HepG2 (cell line): Measurements from ENCODE around the gene HYAL2. TPM values are rescaled to one million over a fixed set of nuclear protein-coding genes. Genes with fewer than 3 reads are reported as not detected.

Experiments used
- ARID5B ChIP-seq: IDR thresholded peaks from 2 replicates; pipeline ENCODE4 v1.4.0; 2020; ENCODE audit warnings: mild to moderate bottlenecking, missing genetic modification reagents
- ASH2L ChIP-seq: fragments of 300-600, 200-600 bp; sonication (generic); IDR thresholded peaks from 2 replicates; pipeline ENCODE4 v1.7.0; 2017; ENCODE audit warnings: low read depth, mild to moderate bottlenecking, moderate library complexity, mixed read lengths, low read length; ENCODE audit not compliant: insufficient read length
- CBX2 ChIP-seq, 2 experiments: fragments of 200-600 bp in 1 of 2; sonication (generic); formaldehyde crosslinking in 1 of 2; IDR thresholded peaks; 2 replicates each; pipeline versions ENCODE4 v1.7.0 to v1.8.1; 2018 to 2022; ENCODE audit warnings: low read depth in 2 of 2, low read length in 1 of 2, mild to moderate bottlenecking in 1 of 2, missing genetic modification reagents in 1 of 2
- CSRNP2 ChIP-seq: sonication (generic); formaldehyde crosslinking; conservative IDR thresholded peaks from 2 replicates; pipeline ENCODE4 v1.8.0; 2022; ENCODE audit warnings: low read depth, missing genetic modification reagents
- KLF12 ChIP-seq: sonication (generic); formaldehyde crosslinking; IDR thresholded peaks from 2 replicates; pipeline ENCODE4 v1.4.0; 2020; ENCODE audit warnings: missing genetic modification reagents, borderline replicate concordance
- LBX2 ChIP-seq: sonication (generic); formaldehyde crosslinking; IDR thresholded peaks from 2 replicates; pipeline ENCODE4 v1.5.0; 2020; ENCODE audit warnings: missing genetic modification reagents, mild to moderate bottlenecking, borderline replicate concordance
- MTA1 ChIP-seq: sonication (generic); formaldehyde crosslinking; IDR thresholded peaks from 2 replicates; pipeline ENCODE4 v1.4.0; 2020; ENCODE audit warnings: missing genetic modification reagents, mild to moderate bottlenecking, borderline replicate concordance
- STAT6 ChIP-seq: sonication (generic); formaldehyde crosslinking; IDR thresholded peaks from 2 replicates; pipeline ENCODE4 v1.4.0; 2020; ENCODE audit warnings: missing genetic modification reagents, mild to moderate bottlenecking, borderline replicate concordance
- YEATS2 ChIP-seq: sonication (generic); formaldehyde crosslinking; IDR thresholded peaks from 2 replicates; pipeline ENCODE4 v1.4.0; 2020; ENCODE audit warnings: missing genetic modification reagents, borderline replicate concordance
- ZBTB37 ChIP-seq: sonication (generic); formaldehyde crosslinking; IDR thresholded peaks from 2 replicates; pipeline ENCODE4 v1.4.0; 2020; ENCODE audit warnings: mild to moderate bottlenecking, missing genetic modification reagents
- ZNF792 ChIP-seq: IDR thresholded peaks from 2 replicates; pipeline ENCODE4 v1.6.1; 2016
- polyA plus RNA-seq, 8 experiments: library from polyadenylated mRNA; depleted of rRNA in 3 of 8; stranded (reverse) in 7 of 8; unstranded in 1 of 8; fragments of >200 nt; fragmentation: Illumina TruSeq in 4 of 8; extraction: Trizol in 4 of 8; gene quantifications; 2 replicates each; pipeline versions ENCODE4 v1.2.1 to v1.2.3, GENCODE V29; 2011 to 2016; ENCODE audit warnings: low read depth in 4 of 8, missing spikeins in 1 of 8, mixed read lengths in 1 of 8; ENCODE audit not compliant: insufficient read depth in 1 of 8
- total RNA-seq, 5 experiments: library from RNA; depleted of rRNA; stranded (reverse); fragments of >200 nt; fragmentation: Illumina TruSeq; extraction: Trizol; gene quantifications; 2 replicates each; pipeline ENCODE4 v1.2.3, GENCODE V29; 2016; ENCODE audit warnings: low read depth in 1 of 5

HYAL2 gene
- total and polyA plus RNA-seq, 2 of the 13 experiments (the other 11 are each of a cell fraction or from before 2014, with no cell fraction given), result 76.2 to 102 TPM

- 0 out of 2 replicates have a peak, but pooled peaks have one; percentile 22 for TF ChIP-seq CSRNP2 (CRISPR knock-in tag)
- peak; percentile 69; the same call in 1 of the 2 replicates for TF ChIP-seq ZNF792 (CRISPR knock-in tag)
- 0 out of 2 replicates have a peak, but pooled peaks have one; percentile 24 for TF ChIP-seq LBX2
- TF ChIP-seq KLF12 (CRISPR knock-in tag), result peak; percentile 83; the same call in 1 of the 2 replicates
- no peak for TF ChIP-seq CBX2 (IDR thresholded peaks at IDR 0.05; ENCODE audit: low read depth, low read length)
- TF ChIP-seq CBX2 (CRISPR knock-in tag; IDR thresholded peaks at IDR 0.05; ENCODE audit: low read depth), result no peak
- peak; percentile 64; the same call in 1 of the 2 replicates for TF ChIP-seq YEATS2
- TF ChIP-seq ASH2L, result peak; percentile 36
- peak; percentile 38; the same call in 1 of the 2 replicates for TF ChIP-seq ARID5B
- TF ChIP-seq ZBTB37 (CRISPR knock-in tag), result 0 out of 2 replicates have a peak, but pooled peaks have one; percentile 35
- TF ChIP-seq STAT6 (CRISPR knock-in tag), result peak; percentile 81; the same call in 1 of the 2 replicates
- peak; percentile 68; the same call in 1 of the 2 replicates for TF ChIP-seq MTA1 (CRISPR knock-in tag)
Measured at GRCh38 chr3:50337175-50337861, 14.8 kb upstream of the HYAL2 start (continued).
